Lower lobe of right lung (tissue), 2 donors: Measurements from ENCODE around the gene DUXB. TPM values are rescaled to one million over a fixed set of nuclear protein-coding genes. Genes with fewer than 3 reads are reported as not detected.

Source experiments
- ATAC-seq, 2 donors: fragments of 200-7000 bp; cut with Tn5 transposase; one replicate each; pipeline ENCODE4 v1.9.1; 2020 to 2022; ENCODE audit warnings: mild to moderate bottlenecking in 2 of 2, moderate library complexity in 2 of 2
- DNase-seq: peaks from one replicate; pipeline ENCODE4 v3.0.0-alpha.2; 2020
- H3K27ac ChIP-seq: fragments of 200-600 bp; one replicate; pipeline ENCODE4 v1.8.0; 2022
- H3K27me3 ChIP-seq: fragments of 200-600 bp; one replicate; pipeline ENCODE4 v1.8.0; 2022; ENCODE audit warnings: low read depth
- H3K36me3 ChIP-seq: fragments of 200-600 bp; one replicate; pipeline ENCODE4 v1.8.0; 2022; ENCODE audit warnings: mild to moderate bottlenecking
- H3K4me1 ChIP-seq: fragments of 200-600 bp; one replicate; pipeline ENCODE4 v1.8.0; 2022
- H3K4me3 ChIP-seq: fragments of 200-600 bp; one replicate; pipeline ENCODE4 v1.8.0; 2022; ENCODE audit warnings: mild to moderate bottlenecking
- H3K9me3 ChIP-seq: fragments of 200-600 bp; one replicate; pipeline ENCODE4 v1.8.0; 2022
- CTCF ChIP-seq: fragments of 200-600 bp; IDR thresholded peaks from one replicate; pipeline ENCODE4 v1.8.0; 2022; ENCODE audit warnings: antibody characterized with exemption, mild to moderate bottlenecking
- intact Hi-C: fragments of 100-400 bp; cut with DNase I; formaldehyde crosslinking; loops from one replicate; pipeline ENCODE4 v1.11.0; 2022
- total RNA-seq: library from RNA; stranded (reverse); fragmentation: NEBNext Ultra II Directional; extraction: Animal tissue kit (Norgen Biotek cat#: 25700); gene quantifications from one replicate; pipeline ENCODE4 v1.2.1, GENCODE V29; 2021
- donor health status: DM: no; HTN: yes; CAD: no; lungs with severe emphysema.

DUXB gene
- total RNA-seq, 1 donor from 2014 or later: not detected

DNA sequence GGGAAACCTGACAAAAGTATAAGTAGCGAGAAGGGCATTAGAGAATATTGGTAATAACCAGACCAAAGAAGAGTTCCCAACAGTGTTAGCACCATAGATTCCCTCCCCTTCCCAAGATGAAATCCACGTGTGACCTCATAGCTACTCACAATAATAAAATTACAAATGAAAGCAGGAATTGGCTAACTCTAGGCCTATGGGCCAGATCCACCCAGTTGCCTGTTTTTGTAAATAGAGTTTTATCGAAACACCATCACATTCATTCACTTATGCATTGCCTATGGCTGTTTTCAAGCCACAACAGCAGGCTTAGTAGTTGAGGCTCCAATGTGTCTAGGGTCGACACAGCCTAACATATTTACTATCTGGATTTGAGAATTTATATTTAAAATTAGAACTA is 17.2 kb upstream of the DUXB start:
- DNase-seq (no peak), ATAC-seq (no peak)
- Histone ChIP-seq H3K4me3 (no peak overlapping the region), H3K27ac (no peak overlapping the region), H3K9me3 (no peaks in the 10 kb centered on the region), H3K4me1 (no peaks in the 10 kb centered on the region), H3K36me3 (no peaks in the 10 kb centered on the region), H3K27me3 (no peaks in the 10 kb centered on the region)
- intact Hi-C loops: no loop called here
- no peak for TF ChIP-seq CTCF

GRCh38 chr16:75714661-75715060 is 13.4 kb upstream of the DUXB start:
- intact Hi-C loops: no loop called here
- Histone ChIP-seq H3K36me3 (no peaks in the 10 kb centered on the region), H3K27ac (no peak overlapping the region), H3K9me3 (peaks cover 11% of the 10 kb centered on the region), H3K27me3 (no peaks in the 10 kb centered on the region), H3K4me1 (no peaks in the 10 kb centered on the region), H3K4me3 (no peak overlapping the region)
- ATAC-seq (no peak), DNase-seq (no peak)
- no peak for TF ChIP-seq CTCF

DNA sequence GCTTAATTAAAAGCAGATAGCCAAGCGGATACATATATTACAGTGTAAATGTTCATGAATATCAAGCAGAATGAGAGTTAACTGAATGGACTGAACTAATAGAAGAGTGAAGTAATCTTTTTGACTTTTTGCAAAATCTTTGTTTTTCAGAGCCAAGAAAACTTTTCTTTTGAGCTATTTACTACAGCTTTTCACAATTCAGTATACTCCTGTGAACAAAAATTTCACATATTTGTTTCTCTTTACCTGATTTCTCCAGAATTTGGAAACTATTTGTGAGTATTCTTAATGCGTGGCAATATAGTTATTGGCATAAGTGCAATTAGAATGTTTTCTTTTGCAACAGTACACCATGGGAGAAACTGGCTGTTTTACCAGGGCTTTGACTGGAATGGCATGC is 9.1 kb upstream of the DUXB start:
- H3K9me3 ChIP-seq: peaks cover 14% of the 10 kb centered on the region
- DNase-seq (no peak), ATAC-seq (no peak)
- intact Hi-C loops: no loop called here
- no peaks in the 10 kb centered on the region for H3K27me3 ChIP-seq
- H3K4me1 ChIP-seq: no peaks in the 10 kb centered on the region
- H3K4me3 ChIP-seq: no peak overlapping the region
- no peaks in the 10 kb centered on the region for H3K36me3 ChIP-seq
- H3K27ac ChIP-seq: no peak overlapping the region
- TF ChIP-seq CTCF: no peak

- intact Hi-C loops: no loop called here
- no peak for DNase-seq
- no peaks in the 10 kb centered on the region for H3K27me3 ChIP-seq
- TF ChIP-seq CTCF: no peak
- no peak for ATAC-seq
- H3K36me3 ChIP-seq: no peaks in the 10 kb centered on the region
- H3K4me1 ChIP-seq: no peaks in the 10 kb centered on the region
- no peak overlapping the region for H3K4me3 ChIP-seq
- H3K9me3 ChIP-seq: no peaks in the 10 kb centered on the region
- H3K27ac ChIP-seq: no peak overlapping the region
Measured at GRCh38 chr16:75703306-75703705, 2.0 kb upstream of the DUXB start.

GRCh38 chr16:75702242-75702641 is 981 bp upstream of the DUXB start:
- Histone ChIP-seq H3K27ac (no peak overlapping the region), H3K36me3 (no peaks in the 10 kb centered on the region), H3K27me3 (no peaks in the 10 kb centered on the region), H3K4me1 (no peaks in the 10 kb centered on the region), H3K9me3 (no peaks in the 10 kb centered on the region), H3K4me3 (no peak overlapping the region)
- no peak for DNase-seq
- intact Hi-C loops: no loop called here
- ATAC-seq: no peak
- TF ChIP-seq CTCF: no peak

DNA sequence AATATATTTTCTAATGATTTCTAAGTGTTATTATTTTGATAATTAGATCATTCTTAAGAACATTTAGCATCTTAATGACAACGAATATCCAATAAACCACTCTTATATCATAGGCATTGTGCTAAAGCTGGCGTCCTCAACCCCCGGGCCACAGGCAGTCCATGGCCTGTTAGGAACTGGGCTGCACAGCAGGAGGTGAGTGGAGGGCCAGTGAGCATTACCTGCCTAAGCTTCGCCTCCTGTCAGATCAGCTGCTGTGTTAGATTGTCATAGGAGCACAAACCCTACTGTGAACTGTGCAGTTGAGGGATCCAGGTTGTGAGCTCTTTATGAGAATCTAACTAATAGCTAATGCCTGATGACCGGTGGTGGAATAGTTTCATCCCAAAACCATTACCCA is 3.7 kb downstream of the DUXB start:
- DNase-seq: no peak
- TF ChIP-seq CTCF: no peak

More for the DNA sequence above, 3.7 kb downstream of the DUXB start:
- H3K36me3 ChIP-seq: no peaks in the 10 kb centered on the region
- H3K9me3 ChIP-seq: no peaks in the 10 kb centered on the region
- no peak overlapping the region for H3K27ac ChIP-seq
- intact Hi-C loops: no loop called here
- no peaks in the 10 kb centered on the region for H3K27me3 ChIP-seq
- H3K4me3 ChIP-seq: no peak overlapping the region
- ATAC-seq: no peak
- no peaks in the 10 kb centered on the region for H3K4me1 ChIP-seq
